HepG2 (cell line): ENCODE data around the gene NDNF. TPM values are rescaled to one million over a fixed set of nuclear protein-coding genes. Genes with fewer than 3 reads are reported as not detected.

ENCODE experiments used
- GTF2F1 ChIP-seq: fragments of 150-350 bp; IDR thresholded peaks from 2 replicates; pipeline ENCODE4 v1.6.1; 2014; ENCODE audit warnings: low read length
- KLF12 ChIP-seq: sonication (generic); formaldehyde crosslinking; IDR thresholded peaks from 2 replicates; pipeline ENCODE4 v1.4.0; 2020; ENCODE audit warnings: missing genetic modification reagents, borderline replicate concordance
- TP53 ChIP-seq: sonication (generic); formaldehyde crosslinking; conservative IDR thresholded peaks from 2 replicates; pipeline ENCODE4 v1.4.0; 2020; ENCODE audit warnings: missing genetic modification reagents
- ZNF530 ChIP-seq: sonication (generic); formaldehyde crosslinking; IDR thresholded peaks from 2 replicates; pipeline ENCODE4 v1.5.0; 2020; ENCODE audit warnings: low read depth, mild to moderate bottlenecking, missing genetic modification reagents
- ZNF839 ChIP-seq: sonication (generic); formaldehyde crosslinking; IDR thresholded peaks from 2 replicates; pipeline ENCODE4 v1.4.0; 2020; ENCODE audit warnings: missing genetic modification reagents, mild to moderate bottlenecking, borderline replicate concordance
- polyA plus RNA-seq, 8 experiments: library from polyadenylated mRNA; depleted of rRNA in 3 of 8; stranded (reverse) in 7 of 8; unstranded in 1 of 8; fragments of >200 nt; fragmentation: Illumina TruSeq in 4 of 8; extraction: Trizol in 4 of 8; gene quantifications; 2 replicates each; pipeline versions ENCODE4 v1.2.1 to v1.2.3, GENCODE V29; 2011 to 2016; ENCODE audit warnings: low read depth in 4 of 8, missing spikeins in 1 of 8, mixed read lengths in 1 of 8; ENCODE audit not compliant: insufficient read depth in 1 of 8
- total RNA-seq, 5 experiments: library from RNA; depleted of rRNA; stranded (reverse); fragments of >200 nt; fragmentation: Illumina TruSeq; extraction: Trizol; gene quantifications; 2 replicates each; pipeline ENCODE4 v1.2.3, GENCODE V29; 2016; ENCODE audit warnings: low read depth in 1 of 5
- TF ChIP-seq, protein P1 (sequence below): sonication (generic); formaldehyde crosslinking; IDR thresholded peaks from 2 replicates; pipeline ENCODE4 v1.5.0; 2020; ENCODE audit warnings: mild to moderate bottlenecking, missing genetic modification reagents, borderline replicate concordance
- TF ChIP-seq, protein P2 (sequence below): IDR thresholded peaks from 2 replicates; pipeline ENCODE4 v1.6.1; 2016; ENCODE audit warnings: mild to moderate bottlenecking

NDNF gene
- total and polyA plus RNA-seq, 2 of the 13 experiments (the other 11 are each of a cell fraction or from before 2014, with no cell fraction given) = not detected

DNA sequence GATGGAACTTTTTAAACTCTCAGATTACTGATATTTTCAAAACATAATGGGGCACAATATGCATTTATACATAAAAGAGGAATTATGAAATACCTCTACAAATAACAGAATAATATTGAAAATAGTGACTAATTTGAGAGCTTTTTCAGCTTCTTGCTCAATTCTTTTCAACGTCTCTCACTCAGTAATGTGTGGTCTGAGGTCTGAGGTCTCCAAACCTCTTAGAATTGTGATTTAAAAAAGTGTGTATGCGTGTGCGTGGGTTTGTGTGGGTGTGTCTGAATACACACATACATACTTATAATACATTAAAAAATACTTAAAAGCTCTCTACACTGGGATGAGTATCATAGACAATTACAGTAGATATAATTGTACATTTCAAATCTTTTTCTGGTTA lies 7.9 kb downstream of the NDNF start (continued):
- TF ChIP-seq, protein P1, sequence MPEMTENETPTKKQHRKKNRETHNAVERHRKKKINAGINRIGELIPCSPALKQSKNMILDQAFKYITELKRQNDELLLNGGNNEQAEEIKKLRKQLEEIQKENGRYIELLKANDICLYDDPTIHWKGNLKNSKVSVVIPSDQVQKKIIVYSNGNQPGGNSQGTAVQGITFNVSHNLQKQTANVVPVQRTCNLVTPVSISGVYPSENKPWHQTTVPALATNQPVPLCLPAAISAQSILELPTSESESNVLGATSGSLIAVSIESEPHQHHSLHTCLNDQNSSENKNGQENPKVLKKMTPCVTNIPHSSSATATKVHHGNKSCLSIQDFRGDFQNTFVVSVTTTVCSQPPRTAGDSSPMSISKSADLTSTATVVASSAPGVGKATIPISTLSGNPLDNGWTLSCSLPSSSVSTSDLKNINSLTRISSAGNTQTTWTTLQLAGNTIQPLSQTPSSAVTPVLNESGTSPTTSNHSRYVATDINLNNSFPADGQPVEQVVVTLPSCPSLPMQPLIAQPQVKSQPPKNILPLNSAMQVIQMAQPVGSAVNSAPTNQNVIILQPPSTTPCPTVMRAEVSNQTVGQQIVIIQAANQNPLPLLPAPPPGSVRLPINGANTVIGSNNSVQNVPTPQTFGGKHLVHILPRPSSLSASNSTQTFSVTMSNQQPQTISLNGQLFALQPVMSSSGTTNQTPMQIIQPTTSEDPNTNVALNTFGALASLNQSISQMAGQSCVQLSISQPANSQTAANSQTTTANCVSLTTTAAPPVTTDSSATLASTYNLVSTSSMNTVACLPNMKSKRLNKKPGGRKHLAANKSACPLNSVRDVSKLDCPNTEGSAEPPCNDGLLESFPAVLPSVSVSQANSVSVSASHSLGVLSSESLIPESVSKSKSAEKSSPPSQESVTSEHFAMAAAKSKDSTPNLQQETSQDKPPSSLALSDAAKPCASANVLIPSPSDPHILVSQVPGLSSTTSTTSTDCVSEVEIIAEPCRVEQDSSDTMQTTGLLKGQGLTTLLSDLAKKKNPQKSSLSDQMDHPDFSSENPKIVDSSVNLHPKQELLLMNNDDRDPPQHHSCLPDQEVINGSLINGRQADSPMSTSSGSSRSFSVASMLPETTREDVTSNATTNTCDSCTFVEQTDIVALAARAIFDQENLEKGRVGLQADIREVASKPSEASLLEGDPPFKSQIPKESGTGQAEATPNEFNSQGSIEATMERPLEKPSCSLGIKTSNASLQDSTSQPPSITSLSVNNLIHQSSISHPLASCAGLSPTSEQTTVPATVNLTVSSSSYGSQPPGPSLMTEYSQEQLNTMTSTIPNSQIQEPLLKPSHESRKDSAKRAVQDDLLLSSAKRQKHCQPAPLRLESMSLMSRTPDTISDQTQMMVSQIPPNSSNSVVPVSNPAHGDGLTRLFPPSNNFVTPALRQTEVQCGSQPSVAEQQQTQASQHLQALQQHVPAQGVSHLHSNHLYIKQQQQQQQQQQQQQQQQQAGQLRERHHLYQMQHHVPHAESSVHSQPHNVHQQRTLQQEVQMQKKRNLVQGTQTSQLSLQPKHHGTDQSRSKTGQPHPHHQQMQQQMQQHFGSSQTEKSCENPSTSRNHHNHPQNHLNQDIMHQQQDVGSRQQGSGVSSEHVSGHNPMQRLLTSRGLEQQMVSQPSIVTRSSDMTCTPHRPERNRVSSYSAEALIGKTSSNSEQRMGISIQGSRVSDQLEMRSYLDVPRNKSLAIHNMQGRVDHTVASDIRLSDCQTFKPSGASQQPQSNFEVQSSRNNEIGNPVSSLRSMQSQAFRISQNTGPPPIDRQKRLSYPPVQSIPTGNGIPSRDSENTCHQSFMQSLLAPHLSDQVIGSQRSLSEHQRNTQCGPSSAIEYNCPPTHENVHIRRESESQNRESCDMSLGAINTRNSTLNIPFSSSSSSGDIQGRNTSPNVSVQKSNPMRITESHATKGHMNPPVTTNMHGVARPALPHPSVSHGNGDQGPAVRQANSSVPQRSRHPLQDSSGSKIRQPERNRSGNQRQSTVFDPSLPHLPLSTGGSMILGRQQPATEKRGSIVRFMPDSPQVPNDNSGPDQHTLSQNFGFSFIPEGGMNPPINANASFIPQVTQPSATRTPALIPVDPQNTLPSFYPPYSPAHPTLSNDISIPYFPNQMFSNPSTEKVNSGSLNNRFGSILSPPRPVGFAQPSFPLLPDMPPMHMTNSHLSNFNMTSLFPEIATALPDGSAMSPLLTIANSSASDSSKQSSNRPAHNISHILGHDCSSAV (CRISPR knock-in tag) = no peak
- TF ChIP-seq ZNF530 (CRISPR knock-in tag) (no peak), GTF2F1 (no peak), ZNF839 (CRISPR knock-in tag) (no peak), KLF12 (no peak), TP53 (no peak)
- TF ChIP-seq, protein P2, sequence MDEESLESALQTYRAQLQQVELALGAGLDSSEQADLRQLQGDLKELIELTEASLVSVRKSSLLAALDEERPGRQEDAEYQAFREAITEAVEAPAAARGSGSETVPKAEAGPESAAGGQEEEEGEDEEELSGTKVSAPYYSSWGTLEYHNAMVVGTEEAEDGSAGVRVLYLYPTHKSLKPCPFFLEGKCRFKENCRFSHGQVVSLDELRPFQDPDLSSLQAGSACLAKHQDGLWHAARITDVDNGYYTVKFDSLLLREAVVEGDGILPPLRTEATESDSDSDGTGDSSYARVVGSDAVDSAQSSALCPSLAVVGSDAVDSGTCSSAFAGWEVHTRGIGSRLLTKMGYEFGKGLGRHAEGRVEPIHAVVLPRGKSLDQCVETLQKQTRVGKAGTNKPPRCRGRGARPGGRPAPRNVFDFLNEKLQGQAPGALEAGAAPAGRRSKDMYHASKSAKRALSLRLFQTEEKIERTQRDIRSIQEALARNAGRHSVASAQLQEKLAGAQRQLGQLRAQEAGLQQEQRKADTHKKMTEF (CRISPR knock-in tag) = no peak
